ENCODE measurements around the gene BCL2L11. TPM values are rescaled to one million over a fixed set of nuclear protein-coding genes. Genes with fewer than 3 reads are reported as not detected.

Gene BCL2L11
- total RNA-seq, 1 experiment from 2014 or later, result 21.2 TPM

DNA sequence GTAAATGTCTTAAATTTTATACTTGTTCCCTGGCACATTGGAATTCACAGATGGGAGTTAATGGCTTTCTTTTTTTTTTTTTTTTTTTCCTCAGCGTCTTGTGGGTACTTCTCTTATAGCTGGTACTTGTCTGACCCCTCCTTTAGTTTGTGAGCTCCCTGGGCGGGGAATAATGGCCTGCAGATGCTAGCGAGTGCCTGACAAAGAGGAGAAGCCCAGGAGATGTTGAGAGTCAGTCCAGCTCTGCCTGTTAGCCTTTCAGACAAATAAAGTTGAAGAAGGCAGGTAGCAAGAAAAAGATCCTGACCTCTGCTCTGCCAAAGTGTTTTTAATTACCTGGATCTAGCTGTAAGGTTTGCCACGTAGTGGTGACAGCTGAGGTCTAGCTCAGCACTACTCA is 6.6 kb downstream of the BCL2L11 start:
- H3K27ac ChIP-seq (ENCODE audit: insufficient read length, low read depth, low read length), result no peak overlapping the region
- H2AFZ ChIP-seq (ENCODE audit: low read length), result no peak overlapping the region
- no peak overlapping the region for H2AK5ac ChIP-seq (ENCODE audit: insufficient read length, low read length)
- H3K27me3 ChIP-seq (ENCODE audit: insufficient read depth, low read length), result no peaks in the 10 kb centered on the region
- no peak overlapping the region for H3K23ac ChIP-seq (ENCODE audit: insufficient read length, low read depth, low read length)
- H3K18ac ChIP-seq (ENCODE audit: insufficient read length, low read depth, low read length), result no peak overlapping the region
- no peaks in the 10 kb centered on the region for H3K4me1 ChIP-seq (ENCODE audit: insufficient read depth, low read length)
- no peak overlapping the region for H3K9ac ChIP-seq (ENCODE audit: extremely low read depth, insufficient read length, low read length)
- no peak overlapping the region for H3K4ac ChIP-seq (ENCODE audit: low read depth, low read length)
- no peak overlapping the region for H3K56ac ChIP-seq (ENCODE audit: insufficient read length, low read depth, low read length)
- no peak overlapping the region for H4K8ac ChIP-seq (replicated peaks; ENCODE audit: insufficient read length, low read depth, low read length)
- H3T11ph ChIP-seq (ENCODE audit: low read length), result no peak overlapping the region
- no peaks in the 10 kb centered on the region for H4K20me1 ChIP-seq (ENCODE audit: control insufficient read depth, insufficient read depth, insufficient read length)
- H3K79me2 ChIP-seq (ENCODE audit: insufficient read depth, low read length), result no peaks in the 10 kb centered on the region
- no peak overlapping the region for H2BK5ac ChIP-seq (ENCODE audit: insufficient read length, low read length)
- DNase-seq, result no peak
- no peak overlapping the region for H2BK12ac ChIP-seq (ENCODE audit: insufficient read length, low read depth, low read length)
- no peak overlapping the region for H4K91ac ChIP-seq (ENCODE audit: insufficient read length, low read depth, low read length)
- H2BK15ac ChIP-seq (ENCODE audit: low read depth, low read length), result no peak overlapping the region
- Mint-ChIP-seq H3K27me3 (ENCODE audit: low read depth) (no peaks in the 10 kb centered on the region; the same call in 1 of the 2 replicates), H3K4me3 (no peak overlapping the region), H3K27ac (no peak overlapping the region), H3K36me3 (ENCODE audit: insufficient read depth in 1 of 3, low read depth in 3 of 3) (peaks cover 38 to 80% (median 67%) of the 10 kb centered on the region in 3 experiments), H3K9me3 (no peaks in the 10 kb centered on the region), H3K4me1 (peaks cover 5 to 12% of the 10 kb centered on the region in 2 experiments)
- TF ChIP-seq, protein P1, sequence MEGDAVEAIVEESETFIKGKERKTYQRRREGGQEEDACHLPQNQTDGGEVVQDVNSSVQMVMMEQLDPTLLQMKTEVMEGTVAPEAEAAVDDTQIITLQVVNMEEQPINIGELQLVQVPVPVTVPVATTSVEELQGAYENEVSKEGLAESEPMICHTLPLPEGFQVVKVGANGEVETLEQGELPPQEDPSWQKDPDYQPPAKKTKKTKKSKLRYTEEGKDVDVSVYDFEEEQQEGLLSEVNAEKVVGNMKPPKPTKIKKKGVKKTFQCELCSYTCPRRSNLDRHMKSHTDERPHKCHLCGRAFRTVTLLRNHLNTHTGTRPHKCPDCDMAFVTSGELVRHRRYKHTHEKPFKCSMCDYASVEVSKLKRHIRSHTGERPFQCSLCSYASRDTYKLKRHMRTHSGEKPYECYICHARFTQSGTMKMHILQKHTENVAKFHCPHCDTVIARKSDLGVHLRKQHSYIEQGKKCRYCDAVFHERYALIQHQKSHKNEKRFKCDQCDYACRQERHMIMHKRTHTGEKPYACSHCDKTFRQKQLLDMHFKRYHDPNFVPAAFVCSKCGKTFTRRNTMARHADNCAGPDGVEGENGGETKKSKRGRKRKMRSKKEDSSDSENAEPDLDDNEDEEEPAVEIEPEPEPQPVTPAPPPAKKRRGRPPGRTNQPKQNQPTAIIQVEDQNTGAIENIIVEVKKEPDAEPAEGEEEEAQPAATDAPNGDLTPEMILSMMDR (conservative IDR thresholded peaks at IDR 0.05), result no peak
- H3K9me3 ChIP-seq (ENCODE audit: control insufficient read depth, low read depth, low read length), result no peaks in the 10 kb centered on the region
- no peak overlapping the region for H2BK120ac ChIP-seq (ENCODE audit: low read depth, low read length, poor library complexity, severe bottlenecking)
- H3K23me2 ChIP-seq (ENCODE audit: insufficient read length, low read depth, low read length, poor library complexity, severe bottlenecking), result no peaks in the 10 kb centered on the region
- H3K4me2 ChIP-seq (ENCODE audit: insufficient read depth, insufficient read length, low read length), result no peak overlapping the region
- H2BK20ac ChIP-seq (ENCODE audit: low read depth, low read length, poor library complexity, severe bottlenecking), result no peak overlapping the region
- no peak overlapping the region for H3K14ac ChIP-seq (ENCODE audit: insufficient read depth, low read length)
- WGBS (ENCODE audit: extremely low coverage, insufficient read length, low lambda C conversion rate), result no CpG with 5 or more reads among the region's 4 CpGs
- no peak overlapping the region for H4K5ac ChIP-seq (ENCODE audit: insufficient read length, low read depth, low read length)
- peaks cover 4% of the 10 kb centered on the region for H3K79me1 ChIP-seq (ENCODE audit: insufficient read depth, low read depth, low read length, poor library complexity, severe bottlenecking)

Data from H9 (cell line).